GM12878 (cell line): ENCODE measurements around the gene TINCR. TPM values are rescaled to one million over a fixed set of nuclear protein-coding genes. Genes with fewer than 3 reads are reported as not detected.

Experiments used
- ATAC-seq: fragments of 200-7000 bp; cut with Tn5 transposase; 3 replicates; pipeline ENCODE4 v1.9.1; 2020; ENCODE audit warnings: mild to moderate bottlenecking, moderate library complexity
- BruUV-seq: library from RNA; stranded (reverse); fragments of 400-500 nt; replicated peaks from 2 replicates; lab custom pipeline; 2021; lab: Mats Ljungman, UMichigan
- CTCF ChIA-PET: fragments of 300-600 bp; sonication (Branson Sonifier 250); formaldehyde crosslinking; extraction: SDS; loops from one replicate; lab custom pipeline; 2021; ENCODE audit warnings: inconsistent platforms; lab: Yijun Ruan, JAX
- POLR2A ChIA-PET: fragments of 350-600 bp; formaldehyde crosslinking; extraction: SDS; loops from one replicate; lab custom pipeline; 2021; ENCODE audit warnings: inconsistent platforms; lab: Charles Lee
- RAD21 ChIA-PET: fragments of 300-600 bp; sonication (Branson Sonifier 250); formaldehyde crosslinking; loops from one replicate; lab custom pipeline; 2023; ENCODE audit warnings: antibody characterized with exemption; ENCODE audit not compliant: unreplicated experiment; lab: Charles Lee
- SMC1A ChIA-PET: fragments of 300-600 bp; sonication (Branson Sonifier 250); formaldehyde crosslinking; loops from one replicate; lab custom pipeline; 2023; ENCODE audit not compliant: unreplicated experiment, uncharacterized antibody; lab: Charles Lee
- DNase-seq: peaks from one replicate; pipeline ENCODE4 v3.0.0-alpha.2; 2011; ENCODE audit warnings: low read depth, low spot score
- FAIRE-seq: peaks from 3 replicates; lab custom pipeline; 2011; peaks lifted over from hg19 to GRCh38; lab: Jason Lieb, UNC
- H2AFZ ChIP-seq: 2 replicates; pipeline ENCODE4 v1.6.0; 2011; ENCODE audit warnings: low read depth, low read length, control low read depth; ENCODE audit not compliant: control insufficient read depth
- H3K27ac ChIP-seq: 2 replicates; pipeline ENCODE4 v1.5.1; 2011; ENCODE audit warnings: control low read depth; ENCODE audit not compliant: control insufficient read depth, insufficient read depth
- H3K27me3 ChIP-seq, 2 experiments: replicated peaks in 1 of 2; 2 replicates each; pipeline versions ENCODE4 v1.6.0 to v1.6.1; 2011; ENCODE audit warnings: low read length in 1 of 2; ENCODE audit not compliant: control insufficient read depth in 2 of 2, insufficient read depth in 2 of 2
- H3K36me3 ChIP-seq, 2 experiments: 2 replicates each; pipeline ENCODE4 v1.5.1; 2011; ENCODE audit warnings: low read length in 1 of 2; ENCODE audit not compliant: control insufficient read depth in 2 of 2, insufficient read depth in 2 of 2
- H3K4me1 ChIP-seq: 2 replicates; pipeline ENCODE4 v1.6.1; 2011; ENCODE audit warnings: mild to moderate bottlenecking, low read length, moderate library complexity, mixed read lengths; ENCODE audit not compliant: control insufficient read depth, insufficient read depth
- H3K4me2 ChIP-seq: 2 replicates; pipeline ENCODE4 v1.6.0; 2011; ENCODE audit warnings: control low read depth; ENCODE audit not compliant: control insufficient read depth, insufficient read depth
- H3K4me3 ChIP-seq: fragments of 200-600 bp; sonication (generic); 2 replicates; pipeline ENCODE4 v1.5.1; 2016
- H3K79me2 ChIP-seq: 2 replicates; pipeline ENCODE4 v1.6.0; 2011; ENCODE audit warnings: low read length; ENCODE audit not compliant: control insufficient read depth, insufficient read depth
- H3K9ac ChIP-seq: 2 replicates; pipeline ENCODE4 v1.8.0; 2011; ENCODE audit warnings: low read length, control low read depth, mixed read lengths; ENCODE audit not compliant: control insufficient read depth, insufficient read depth
- H3K9me3 ChIP-seq: replicated peaks from 3 replicates; pipeline ENCODE4 v1.5.1; 2011; ENCODE audit warnings: mild to moderate bottlenecking, low read length; ENCODE audit not compliant: control insufficient read depth, insufficient read depth
- H4K20me1 ChIP-seq: 2 replicates; pipeline ENCODE4 v1.6.0; 2011; ENCODE audit not compliant: control insufficient read depth, insufficient read depth
- CHD2 ChIP-seq: IDR thresholded peaks from 2 replicates; pipeline ENCODE4 v1.6.1; 2011; ENCODE audit warnings: low read depth, low read length, improper control_type of control experiment, borderline replicate concordance
- CHD4 ChIP-seq: fragments of 200-600 bp; sonication (generic); IDR thresholded peaks from 2 replicates; pipeline ENCODE4 v1.6.1; 2016; ENCODE audit warnings: mild to moderate bottlenecking
- EED ChIP-seq: sonication (generic); IDR thresholded peaks from 2 replicates; pipeline ENCODE4 v1.6.1; 2016; ENCODE audit warnings: antibody characterized with exemption, low read depth
- IRF4 ChIP-seq: IDR thresholded peaks from 2 replicates; pipeline ENCODE4 v1.6.1; 2011; ENCODE audit warnings: low read depth, low read length
- NFYB ChIP-seq: IDR thresholded peaks from 2 replicates; pipeline ENCODE4 v1.6.1; 2011; ENCODE audit warnings: low read depth, mild to moderate bottlenecking, low read length, improper control_type of control experiment, moderate library complexity; ENCODE audit not compliant: insufficient read depth
- NR2C2 ChIP-seq: IDR thresholded peaks from 2 replicates; pipeline ENCODE4 v1.6.1; 2011; ENCODE audit warnings: borderline replicate concordance, low read depth; ENCODE audit not compliant: control insufficient read depth, insufficient read length
- PAX5 ChIP-seq: IDR thresholded peaks from 2 replicates; pipeline ENCODE4 v1.6.1; 2011; ENCODE audit warnings: low read depth, low read length, borderline replicate concordance
- PML ChIP-seq: IDR thresholded peaks from 2 replicates; pipeline ENCODE4 v1.6.1; 2012; ENCODE audit warnings: low read length, inconsistent platforms
- RAD21 ChIP-seq: IDR thresholded peaks from 2 replicates; pipeline ENCODE4 v1.6.1; 2011; ENCODE audit warnings: mild to moderate bottlenecking, low read depth, low read length, moderate library complexity; ENCODE audit not compliant: insufficient read depth
- RB1 ChIP-seq: fragments of 450-650 bp; formaldehyde crosslinking; IDR thresholded peaks from 2 replicates; pipeline ENCODE4 v1.6.1; 2017; ENCODE audit warnings: mild to moderate bottlenecking, borderline replicate concordance
- RBBP5 ChIP-seq: fragments of 200-600 bp; sonication (generic); conservative IDR thresholded peaks from 2 replicates; pipeline ENCODE4 v1.6.1; 2016
- SMC3 ChIP-seq: IDR thresholded peaks from 2 replicates; pipeline ENCODE4 v1.6.1; 2011; ENCODE audit warnings: low read length, improper control_type of control experiment, borderline replicate concordance
- TCF12 ChIP-seq: IDR thresholded peaks from 2 replicates; pipeline ENCODE4 v1.6.1; 2011; ENCODE audit warnings: low read depth, mild to moderate bottlenecking, low read length
- TCF7 ChIP-seq: IDR thresholded peaks from 2 replicates; pipeline ENCODE4 v1.6.1; 2014; ENCODE audit warnings: antibody characterized with exemption, borderline replicate concordance
- WRNIP1 ChIP-seq: IDR thresholded peaks from 2 replicates; pipeline ENCODE4 v1.6.1; 2011; ENCODE audit warnings: low read depth, low read length, improper control_type of control experiment, borderline replicate concordance
- ZSCAN29 ChIP-seq: fragments of 450-650 bp; IDR thresholded peaks from 2 replicates; pipeline ENCODE4 v1.6.1; 2017; ENCODE audit warnings: mild to moderate bottlenecking, moderate library complexity
- WGBS: methylation state at CpG from one replicate; pipeline ENCODE4 v1.1.6; 2016; ENCODE audit warnings: low lambda C conversion rate; ENCODE audit not compliant: insufficient replicate concordance, insufficient coverage; ENCODE audit errors: missing lambda C conversion rate; 5-methylcytosine and 5-hydroxymethylcytosine counted together
- in situ Hi-C: fragments of 300-500 bp; cut with MboI; formaldehyde crosslinking; loops from 9 replicates; pipeline ENCODE4 v1.14.3; 2018; ENCODE audit warnings: mixed read lengths
- intact Hi-C: fragments of 100-400 bp; cut with micrococcal nuclease; formaldehyde crosslinking; loops from one replicate; pipeline ENCODE4 v1.14.2; 2022; ENCODE audit not compliant: unreplicated experiment
- polyA plus RNA-seq, 11 experiments: library from polyadenylated mRNA; depleted of rRNA in 4 of 11; unstranded in 6 of 11; stranded (reverse) in 5 of 11; fragments of >200 nt; fragmentation: Nextera tagmentation in 4 of 11; fragmentation: Illumina TruSeq in 1 of 11; extraction: Ambion mirVana in 4 of 11; extraction: Trizol in 1 of 11; gene quantifications; 1 replicate in 1 of 11; 2 replicates in 10 of 11; pipeline versions ENCODE4 v1.2.1 to v1.2.3, GENCODE V29; 2011 to 2016; ENCODE audit warnings: inconsistent platforms in 2 of 11, missing spikeins in 2 of 11, low read depth in 1 of 11
- total RNA-seq, 4 experiments: library from RNA; depleted of rRNA in 3 of 4; stranded (reverse); fragments of >200 nt in 3 of 4; fragmentation: Illumina TruSeq in 1 of 4; extraction: Trizol in 1 of 4; gene quantifications; 2 replicates each; pipeline versions ENCODE4 v1.2.1 to v1.2.3, GENCODE V29; 2013 to 2021
- TF ChIP-seq, protein P1 (sequence below), 3 experiments: IDR thresholded peaks in 2 of 3; conservative IDR thresholded peaks in 1 of 3; 2 replicates each; pipeline ENCODE4 v1.5.1; 2011; ENCODE audit warnings: low read depth in 3 of 3, low read length in 3 of 3, mild to moderate bottlenecking in 3 of 3, control low read depth in 2 of 3, moderate library complexity in 2 of 3, inconsistent platforms in 1 of 3, mixed read lengths in 1 of 3; ENCODE audit not compliant: control insufficient read depth in 2 of 3, insufficient read depth in 1 of 3; ENCODE audit errors: extremely low read depth in 1 of 3
- TF ChIP-seq, protein P2 (sequence below): fragments of 450-650 bp; IDR thresholded peaks from 2 replicates; pipeline ENCODE4 v1.6.1; 2014; ENCODE audit warnings: mild to moderate bottlenecking

The TINCR gene
- total and polyA plus RNA-seq, 10 of the 15 experiments (the other 5 are each of a cell fraction or from before 2014, with no cell fraction given) = 0.02 to 0.36 (median 0.06) TPM; not detected in 3

DNA sequence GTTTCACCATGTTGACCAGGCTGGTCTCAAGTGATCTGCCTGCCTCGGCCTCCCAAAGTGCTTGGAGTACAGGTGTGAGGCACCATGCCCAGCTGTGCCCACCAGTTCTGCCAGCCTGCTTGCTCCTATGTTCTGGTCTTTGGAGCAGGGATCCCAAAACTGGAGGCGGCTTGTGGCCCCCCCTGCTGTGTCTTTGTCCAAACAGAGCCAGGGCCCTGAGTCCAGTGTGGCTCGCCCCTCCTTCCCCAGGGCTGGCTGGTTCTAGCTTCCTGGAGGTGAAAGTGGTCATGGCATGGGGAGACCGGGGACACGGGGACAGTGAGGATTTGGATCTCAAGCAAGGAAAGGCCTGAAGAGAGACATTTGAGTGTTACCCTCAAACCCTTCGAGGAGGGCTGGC, 11.5 kb upstream of the TINCR start (continued):
- TF ChIP-seq, protein P1, sequence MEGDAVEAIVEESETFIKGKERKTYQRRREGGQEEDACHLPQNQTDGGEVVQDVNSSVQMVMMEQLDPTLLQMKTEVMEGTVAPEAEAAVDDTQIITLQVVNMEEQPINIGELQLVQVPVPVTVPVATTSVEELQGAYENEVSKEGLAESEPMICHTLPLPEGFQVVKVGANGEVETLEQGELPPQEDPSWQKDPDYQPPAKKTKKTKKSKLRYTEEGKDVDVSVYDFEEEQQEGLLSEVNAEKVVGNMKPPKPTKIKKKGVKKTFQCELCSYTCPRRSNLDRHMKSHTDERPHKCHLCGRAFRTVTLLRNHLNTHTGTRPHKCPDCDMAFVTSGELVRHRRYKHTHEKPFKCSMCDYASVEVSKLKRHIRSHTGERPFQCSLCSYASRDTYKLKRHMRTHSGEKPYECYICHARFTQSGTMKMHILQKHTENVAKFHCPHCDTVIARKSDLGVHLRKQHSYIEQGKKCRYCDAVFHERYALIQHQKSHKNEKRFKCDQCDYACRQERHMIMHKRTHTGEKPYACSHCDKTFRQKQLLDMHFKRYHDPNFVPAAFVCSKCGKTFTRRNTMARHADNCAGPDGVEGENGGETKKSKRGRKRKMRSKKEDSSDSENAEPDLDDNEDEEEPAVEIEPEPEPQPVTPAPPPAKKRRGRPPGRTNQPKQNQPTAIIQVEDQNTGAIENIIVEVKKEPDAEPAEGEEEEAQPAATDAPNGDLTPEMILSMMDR (IDR thresholded peaks at IDR 0.05 in 2 of 3, conservative IDR thresholded peaks at IDR 0.05 in 1 of 3; ENCODE audit: control insufficient read depth in 2 of 3, extremely low read depth in 1 of 3, insufficient read depth in 1 of 3, low read depth in 3 of 3, low read length in 3 of 3) = no peak
- TF ChIP-seq WRNIP1 (no peak), EED (no peak), IRF4 (no peak), TCF7 (no peak)

DNA sequence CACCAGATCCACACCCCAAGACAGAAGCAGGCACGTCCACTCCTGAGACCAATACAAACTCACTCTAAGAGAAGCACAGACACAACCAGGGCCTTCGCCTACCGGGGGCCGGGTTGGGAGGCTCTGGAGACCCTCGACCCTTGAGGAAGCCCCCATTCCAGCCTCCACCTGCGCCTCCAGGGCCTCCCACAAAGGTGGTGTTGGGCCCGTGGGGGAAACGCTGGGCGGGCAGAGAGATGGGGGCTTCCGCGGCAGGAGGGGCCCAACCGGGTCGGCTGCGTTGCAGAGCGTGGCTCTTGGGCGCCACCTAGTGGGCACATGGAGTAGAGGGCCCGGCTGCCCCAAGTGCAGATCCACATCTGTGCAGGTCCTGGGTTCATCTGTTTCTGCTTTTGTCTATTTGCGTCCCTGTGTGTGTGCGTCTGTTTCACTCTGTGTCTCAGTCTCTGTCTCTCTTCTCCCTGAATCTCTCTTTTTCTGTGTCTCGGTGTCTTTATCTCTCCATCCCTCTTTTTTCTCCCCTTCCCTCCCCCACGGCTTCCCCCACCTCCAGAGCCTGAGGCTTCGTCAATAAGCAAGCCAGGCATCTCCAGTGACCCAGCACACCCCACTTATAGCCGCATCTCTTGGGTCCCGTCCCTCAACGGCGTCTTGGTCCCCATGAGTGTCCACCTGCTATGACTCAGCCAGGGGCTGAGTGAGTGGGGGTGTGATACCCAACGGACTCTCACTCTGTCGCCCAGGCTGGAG, 10.5 kb upstream of the TINCR start:
- BruUV-seq = no TSS peak
- ChIA-PET POLR2A (no interaction called here), CTCF (interaction anchor here (1.3 kb wide), 1 partner anchor 12 kb away, joined by 3 read pairs; no protein-coding TSS in a partner anchor)
- TF ChIP-seq, protein P1 (IDR thresholded peaks at IDR 0.05 in 2 of 3, conservative IDR thresholded peaks at IDR 0.05 in 1 of 3; ENCODE audit: control insufficient read depth in 2 of 3, extremely low read depth in 1 of 3, insufficient read depth in 1 of 3, low read depth in 3 of 3, low read length in 3 of 3) = peak; percentile 92 to 98 (median 92)
- TF ChIP-seq RAD21 = peak; percentile 79
- TF ChIP-seq PML = no peak
- TF ChIP-seq TCF12 = no peak
- TF ChIP-seq RBBP5 = no peak
- TF ChIP-seq RB1 = 0 out of 2 replicates have a peak, but pooled peaks have one; percentile 21
- TF ChIP-seq SMC3 = peak; percentile 61
- no peak for TF ChIP-seq PAX5
- no peak for TF ChIP-seq ZSCAN29
- TF ChIP-seq NR2C2 = no peak
- TF ChIP-seq, protein P2, sequence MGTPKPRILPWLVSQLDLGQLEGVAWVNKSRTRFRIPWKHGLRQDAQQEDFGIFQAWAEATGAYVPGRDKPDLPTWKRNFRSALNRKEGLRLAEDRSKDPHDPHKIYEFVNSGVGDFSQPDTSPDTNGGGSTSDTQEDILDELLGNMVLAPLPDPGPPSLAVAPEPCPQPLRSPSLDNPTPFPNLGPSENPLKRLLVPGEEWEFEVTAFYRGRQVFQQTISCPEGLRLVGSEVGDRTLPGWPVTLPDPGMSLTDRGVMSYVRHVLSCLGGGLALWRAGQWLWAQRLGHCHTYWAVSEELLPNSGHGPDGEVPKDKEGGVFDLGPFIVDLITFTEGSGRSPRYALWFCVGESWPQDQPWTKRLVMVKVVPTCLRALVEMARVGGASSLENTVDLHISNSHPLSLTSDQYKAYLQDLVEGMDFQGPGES = no peak
- TF ChIP-seq CHD4 = no peak
- TF ChIP-seq CHD2 = no peak
- no peak for TF ChIP-seq NFYB

More for the DNA sequence above, 10.5 kb upstream of the TINCR start:
- H3K36me3 ChIP-seq = no peaks in the 10 kb centered on the region; a peak in 1 of 4 replicates
- no peak overlapping the region for H3K9ac ChIP-seq
- no peaks in the 10 kb centered on the region for H3K9me3 ChIP-seq
- H3K79me2 ChIP-seq = no peaks in the 10 kb centered on the region
- H4K20me1 ChIP-seq = no peaks in the 10 kb centered on the region
- FAIRE-seq (no peak), ATAC-seq (peak; percentile 98), DNase-seq (no peak)
- no peaks in the 10 kb centered on the region for H3K27me3 ChIP-seq
- no peaks in the 10 kb centered on the region for H3K4me1 ChIP-seq
- ChIA-PET SMC1A (no interaction called here), RAD21 (interaction anchor here (1.0 kb wide), 1 partner anchor 31 kb away, joined by 3 read pairs; no protein-coding TSS in a partner anchor)
- no peak overlapping the region for H3K27ac ChIP-seq
- WGBS = 11% methylated on average over 25 of the region's 28 CpGs
- in situ Hi-C loops (loop anchor here (5.0 kb wide), 1 partner anchor 521 kb away; no protein-coding TSS in a partner anchor), intact Hi-C loops (no loop called here)
- H3K4me2 ChIP-seq = no peak overlapping the region
- H2AFZ ChIP-seq = no peak overlapping the region
- no peak overlapping the region for H3K4me3 ChIP-seq
